ENCODE data around the gene CHL1.
"Not testable (repeated sequence)": the region's sequence is repeated elsewhere in the genome, so short reads cannot be mapped to it uniquely, and the experiment has no call there.

Gene CHL1

GRCh38 chr3:347581-347980 lies 151.0 kb downstream of the CHL1 start:
- no peak for DNase-seq

DNA sequence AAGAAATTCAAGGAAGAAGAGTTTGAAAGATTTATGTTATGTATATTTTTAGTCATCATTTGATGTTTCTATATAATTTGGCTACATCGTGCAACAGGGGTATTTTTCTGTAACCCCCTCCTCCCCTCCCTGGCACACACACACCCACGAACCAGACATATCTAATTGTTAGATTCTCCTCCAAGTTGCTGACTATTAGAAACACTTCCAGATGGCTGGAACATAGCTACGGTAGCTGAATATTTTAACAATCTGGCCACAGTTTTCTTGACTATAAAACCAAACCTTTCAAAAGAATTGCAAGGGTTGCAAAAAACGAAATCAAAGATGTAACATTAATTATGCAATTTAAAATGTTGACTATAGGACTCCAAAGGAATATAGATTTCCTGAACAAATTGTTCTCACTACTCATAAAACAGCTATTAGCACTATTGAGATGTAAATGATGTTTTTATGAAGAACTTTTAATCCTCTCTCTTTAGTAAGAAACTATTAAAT lies 154.4 kb downstream of the CHL1 start:
- no peak for DNase-seq

DNA sequence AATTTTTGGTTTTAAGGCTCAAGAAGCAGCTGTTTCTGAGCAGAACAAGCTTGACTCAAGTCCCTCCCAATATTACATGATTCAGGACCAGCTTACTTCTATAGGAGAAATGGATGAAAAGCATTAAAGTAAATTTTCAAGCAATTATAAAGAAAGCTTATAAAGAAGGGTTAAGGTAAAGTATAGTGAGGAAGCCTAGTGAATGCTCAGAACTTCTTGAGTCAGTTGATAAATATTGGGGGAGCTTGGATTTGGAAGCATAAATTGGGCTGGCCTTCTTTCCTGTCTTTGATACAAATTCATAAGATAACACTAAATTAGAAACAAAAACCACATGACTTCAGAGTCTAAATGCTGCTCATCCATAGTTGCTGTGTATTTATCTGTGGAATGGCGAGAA lies 156.0 kb downstream of the CHL1 start:
- DNase-seq = no peak

DNA sequence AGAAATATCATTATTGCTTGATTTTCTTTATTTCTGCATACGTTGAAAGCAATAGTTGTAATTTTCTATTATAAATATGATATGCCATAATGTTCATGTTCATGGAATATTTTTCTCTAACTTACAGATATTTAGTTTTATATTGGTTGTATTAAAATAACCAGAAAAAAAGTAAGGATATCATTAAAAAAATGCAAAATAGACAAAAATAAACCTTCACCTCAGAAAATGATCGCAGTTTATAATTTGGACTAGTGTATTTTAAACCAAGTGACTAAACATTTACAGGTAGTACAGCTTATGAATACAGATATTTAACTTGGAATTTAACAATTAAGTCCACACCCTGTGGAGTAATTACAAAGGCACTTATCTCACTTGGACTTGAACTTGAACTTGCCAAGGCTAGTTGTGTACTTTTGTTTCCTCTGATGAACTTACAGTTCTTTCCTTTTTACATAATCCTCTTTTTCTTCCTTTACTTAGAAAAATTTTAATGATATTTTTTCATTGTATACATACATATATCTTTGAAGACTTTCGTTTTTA lies 156.7 kb downstream of the CHL1 start:
- no peak for DNase-seq

GRCh38 chr3:354432-354831 lies 157.9 kb downstream of the CHL1 start:
- DNase-seq = no peak

DNA sequence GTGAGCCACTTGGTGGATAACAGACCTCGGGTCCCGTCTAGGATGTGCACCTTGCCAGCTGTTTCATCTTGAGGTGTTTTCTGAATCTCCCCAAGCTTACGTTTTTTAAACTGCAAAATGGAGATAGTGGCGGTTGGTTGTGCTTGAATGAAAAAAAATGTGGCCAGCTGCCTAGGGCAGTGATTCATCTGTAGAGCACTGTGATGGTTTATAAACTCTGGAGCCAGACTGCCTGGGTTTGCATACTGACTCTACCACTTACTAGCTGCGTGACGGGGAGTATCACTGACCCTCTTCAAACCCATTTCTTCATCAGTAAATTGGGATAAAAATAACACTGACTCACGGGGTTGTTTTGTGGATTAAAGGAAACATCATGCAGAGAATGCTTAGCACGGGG lies 159.1 kb downstream of the CHL1 start:
- DNase-seq = no peak

- no peak for DNase-seq
These were observed 160.4 kb downstream of the CHL1 start for GRCh38 chr3:356952-357351.

- no peak for DNase-seq
These were observed 163.1 kb downstream of the CHL1 start for GRCh38 chr3:359672-360071.

DNA sequence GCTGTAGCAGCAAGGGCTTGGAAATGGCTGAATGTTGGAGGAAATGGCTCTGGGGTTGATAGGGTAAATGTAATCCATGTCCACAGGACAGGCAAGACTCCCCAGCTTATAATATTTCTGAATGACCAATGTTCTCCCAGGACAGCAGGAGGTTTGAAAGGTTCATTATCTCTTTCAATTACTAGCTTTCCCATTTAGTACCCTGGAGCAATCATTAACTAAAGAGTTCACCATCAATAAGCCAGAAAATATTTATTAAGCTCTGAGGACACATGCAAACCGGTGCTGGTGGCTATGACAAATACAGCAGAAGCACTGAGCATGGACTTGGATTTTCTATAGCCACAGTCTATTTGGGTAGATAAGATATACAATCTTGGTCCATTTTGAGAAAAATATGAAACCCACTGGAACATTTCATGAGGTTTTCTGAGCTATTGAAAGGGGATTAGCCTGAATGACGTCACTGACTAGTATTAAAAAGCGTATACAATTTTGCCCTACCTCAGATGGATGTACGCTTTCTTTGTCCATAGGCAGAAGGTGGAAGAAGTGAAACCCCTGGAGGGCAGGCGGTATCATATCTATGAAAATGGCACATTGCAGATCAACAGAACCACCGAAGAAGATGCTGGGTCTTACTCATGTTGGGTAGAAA lies 166.2 kb downstream of the CHL1 start:
- no peak for DNase-seq

- no peak for DNase-seq
These were observed 167.7 kb downstream of the CHL1 start for GRCh38 chr3:364287-364686.

GRCh38 chr3:365268-365667 lies 168.7 kb downstream of the CHL1 start:
- DNase-seq = no peak

DNA sequence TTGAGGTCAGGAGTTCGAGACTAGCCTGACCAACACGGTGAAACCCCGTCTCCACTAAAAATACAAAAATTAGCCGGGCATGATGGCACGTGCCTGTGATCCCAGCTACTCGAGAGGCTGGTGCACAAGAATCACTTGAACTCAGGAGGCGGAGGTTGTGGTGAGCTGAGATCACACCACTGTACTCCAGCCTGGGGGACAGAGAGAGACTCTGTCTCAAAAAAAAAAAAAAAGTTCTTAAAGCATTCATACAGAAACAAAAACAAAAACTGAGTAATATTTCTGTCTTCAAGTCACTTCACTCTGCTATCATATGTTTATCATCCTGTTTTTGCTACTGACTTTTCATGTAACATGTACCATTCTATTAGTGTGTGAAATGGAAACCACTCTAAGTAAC lies 169.7 kb downstream of the CHL1 start:
- not testable (repeated sequence) for DNase-seq

DNA sequence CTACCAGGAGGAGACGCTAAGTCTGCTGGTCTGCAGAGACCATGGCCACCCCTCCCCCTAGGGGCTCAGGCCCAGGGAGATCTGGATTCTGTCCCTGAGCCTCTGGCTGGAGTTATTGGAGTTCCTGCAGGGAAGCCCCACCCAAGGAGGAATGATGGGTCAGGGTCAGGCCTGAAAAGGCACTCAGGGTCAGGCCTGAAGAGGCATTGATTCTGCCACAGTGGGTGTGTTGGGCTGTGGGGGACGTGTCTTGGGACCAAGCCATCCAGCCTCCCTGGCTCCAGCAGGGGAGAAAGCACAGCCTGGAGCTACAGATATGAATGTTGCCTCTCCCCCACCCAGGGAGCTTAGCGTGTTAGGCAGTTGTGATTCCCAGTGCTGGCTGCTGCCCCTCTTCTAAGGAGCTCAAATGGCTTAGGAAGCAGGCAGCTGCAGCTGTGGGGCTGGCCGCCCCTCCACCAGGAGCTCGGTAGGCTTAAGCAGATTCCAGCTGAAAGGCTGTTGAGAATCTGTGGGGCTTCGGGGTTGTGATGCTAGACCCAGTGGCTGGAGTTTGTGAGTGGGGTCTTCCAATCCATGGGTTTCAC lies 176.7 kb downstream of the CHL1 start:
- no peak for DNase-seq

DNA sequence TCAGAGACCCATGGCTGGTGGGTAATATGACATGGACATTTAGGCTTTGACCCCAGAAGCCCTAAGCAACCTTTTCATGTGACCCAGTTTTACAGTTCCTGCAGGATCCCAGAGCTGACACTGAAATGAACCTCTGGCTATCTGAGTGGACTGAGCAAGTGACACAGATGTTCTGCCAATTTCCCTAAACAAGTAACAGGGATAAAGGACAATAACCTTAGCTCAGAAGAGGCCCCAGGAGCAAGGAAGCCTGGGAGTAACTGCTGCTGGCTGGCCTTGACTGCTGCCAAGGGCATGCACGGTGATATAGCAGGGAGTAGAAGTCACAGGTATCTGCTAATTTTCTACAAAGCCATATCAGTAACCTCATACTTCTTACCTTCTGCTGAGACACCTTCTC lies 177.9 kb downstream of the CHL1 start:
- DNase-seq = no peak

GRCh38 chr3:377158-377561 lies 180.6 kb downstream of the CHL1 start:
- no peak for DNase-seq

DNA sequence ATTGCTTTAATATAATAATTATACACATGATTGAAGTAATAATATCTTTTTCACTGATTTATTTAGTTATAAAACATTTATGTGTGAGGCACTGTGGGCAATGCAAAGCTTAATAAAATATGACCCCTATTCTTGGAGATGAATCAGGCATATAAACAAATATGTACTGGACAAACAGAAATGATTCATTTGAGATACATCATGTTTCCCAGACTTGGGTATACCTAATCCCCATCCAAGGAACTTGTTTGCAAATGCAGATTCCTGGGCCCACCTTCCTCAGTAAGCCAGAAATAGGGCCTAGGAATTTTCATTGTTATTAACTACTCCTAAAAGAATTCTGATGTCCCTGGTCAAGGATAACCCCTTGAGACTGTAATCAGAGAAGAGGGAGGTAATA lies 184.2 kb downstream of the CHL1 start:
- DNase-seq = no peak

GRCh38 chr3:385151-385550 lies 188.6 kb downstream of the CHL1 start:
- no peak for DNase-seq

DNA sequence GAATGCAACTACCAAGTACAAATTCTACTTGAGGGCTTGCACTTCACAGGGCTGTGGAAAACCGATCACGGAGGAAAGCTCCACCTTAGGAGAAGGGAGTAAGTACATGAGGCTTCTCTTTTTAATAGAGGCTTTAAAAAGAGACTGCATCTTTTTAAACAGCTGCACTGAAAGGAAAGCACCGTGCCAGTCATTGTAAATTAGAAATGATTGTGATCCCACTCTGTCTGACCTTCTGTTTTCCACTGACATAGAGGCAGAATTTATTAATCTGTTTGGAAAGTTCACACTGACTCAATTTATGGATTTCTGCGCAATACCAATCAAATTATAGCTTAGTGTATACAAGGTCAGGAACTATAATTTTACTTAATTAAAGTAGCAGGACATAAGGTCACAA lies 198.2 kb downstream of the CHL1 start:
- no peak for DNase-seq

- no peak for DNase-seq
These were observed 199.7 kb downstream of the CHL1 start for GRCh38 chr3:396293-396692.

DNA sequence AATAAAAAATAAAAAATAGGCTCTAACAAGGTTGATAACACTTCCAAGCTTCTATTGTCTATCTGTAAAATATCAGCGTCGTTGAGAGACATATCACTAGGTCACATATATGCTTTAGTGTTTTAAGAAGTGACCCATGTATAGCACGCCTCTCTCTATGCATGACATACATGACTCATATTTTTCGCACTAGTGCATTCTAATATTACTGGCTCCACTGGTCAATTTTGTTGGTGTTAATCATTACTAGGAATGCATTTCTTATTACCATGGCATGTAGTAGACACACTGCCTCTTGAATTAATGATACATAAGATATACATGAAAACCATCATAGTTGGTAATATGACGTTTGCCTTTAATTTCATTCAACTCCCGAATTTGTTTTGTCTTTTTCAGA lies 203.1 kb downstream of the CHL1 start:
- no peak for DNase-seq

GRCh38 chr3:403826-404225 lies 207.3 kb downstream of the CHL1 start:
- DNase-seq = no peak

DNA sequence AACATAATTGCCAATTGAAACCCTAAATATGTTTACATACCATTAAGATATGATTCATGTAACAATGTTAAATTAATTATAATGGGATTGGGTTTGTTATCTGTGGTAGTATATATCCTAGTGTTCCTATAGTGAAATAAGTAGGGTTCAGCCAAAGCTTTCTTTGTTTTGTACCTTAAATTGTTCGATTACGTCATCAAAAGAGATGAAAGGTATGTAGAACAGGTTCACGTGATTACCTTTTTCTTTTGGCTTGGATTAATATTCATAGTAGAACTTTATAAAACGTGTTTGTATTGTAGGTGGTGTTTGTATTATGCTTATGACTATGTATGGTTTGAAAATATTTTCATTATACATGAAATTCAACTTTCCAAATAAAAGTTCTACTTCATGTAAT lies 212.4 kb downstream of the CHL1 start:
- no peak for DNase-seq

DNA sequence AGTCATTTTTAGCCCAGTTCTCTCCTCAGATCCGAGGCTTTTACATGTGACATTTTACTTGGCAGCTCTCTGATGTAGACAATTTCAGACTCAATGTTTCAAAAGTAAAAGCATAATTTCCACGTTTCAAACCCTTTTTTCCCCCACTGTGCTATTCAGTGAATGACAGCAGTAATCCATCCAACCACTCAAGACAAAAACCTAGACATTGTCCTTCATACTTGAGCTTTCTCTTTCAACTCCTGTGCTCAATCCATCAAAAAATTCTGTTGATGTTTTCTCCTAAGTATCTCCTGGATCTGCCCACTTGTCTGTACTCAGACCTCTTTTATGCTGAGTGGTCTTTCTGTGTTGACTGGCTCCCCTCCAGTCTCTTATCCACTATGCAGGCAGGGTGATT lies 214.7 kb downstream of the CHL1 start:
- DNase-seq = no peak

GRCh38 chr3:414063-414462 lies 217.5 kb downstream of the CHL1 start:
- no peak for DNase-seq

All from NCI-H1436 treated with DMSO at 0.1 percent for 48 hours (cell line).